CD14-positive monocyte (primary cell): Measurements from ENCODE around the gene LRRC42. TPM values are rescaled to one million over a fixed set of nuclear protein-coding genes. Genes with fewer than 3 reads are reported as not detected.

Experiments
- DNase-seq, 3 donors: peaks; one replicate each; pipeline ENCODE4 v3.0.0-alpha.2; 2011 to 2022
- H2AFZ ChIP-seq: 2 replicates; pipeline ENCODE4 v1.6.0; 2012; ENCODE audit warnings: mild to moderate bottlenecking, low read depth, low read length, inconsistent platforms; ENCODE audit not compliant: insufficient read depth, poor library complexity, severe bottlenecking
- H3K27ac ChIP-seq, 2 donors: 1 replicate in 1 of 2; 2 replicates in 1 of 2; pipeline ENCODE4 v1.5.1; 2012 to 2013; ENCODE audit warnings: low read length in 2 of 2, control low read depth in 1 of 2, inconsistent platforms in 1 of 2, low read depth in 1 of 2, mild to moderate bottlenecking in 1 of 2
- H3K27me3 ChIP-seq, 2 donors: one replicate each; pipeline versions ENCODE4 v1.6.0 to v1.6.1; 2011 to 2013; ENCODE audit warnings: low read length in 2 of 2; ENCODE audit not compliant: control insufficient read depth in 2 of 2, insufficient read depth in 2 of 2
- H3K36me3 ChIP-seq, 2 donors: replicated peaks in 1 of 2; 1 replicate in 1 of 2; 2 replicates in 1 of 2; pipeline versions ENCODE4 v1.5.1 to v1.6.1; 2012 to 2013; ENCODE audit warnings: low read length in 2 of 2, control low read depth in 1 of 2, inconsistent platforms in 1 of 2, mild to moderate bottlenecking in 1 of 2; ENCODE audit not compliant: insufficient read depth in 2 of 2, control insufficient read depth in 1 of 2
- H3K4me1 ChIP-seq, 2 donors: 1 replicate in 1 of 2; 2 replicates in 1 of 2; pipeline versions ENCODE4 v1.5.1 to v1.6.1; 2012 to 2013; ENCODE audit warnings: low read length in 2 of 2, control low read depth in 1 of 2, inconsistent platforms in 1 of 2, mild to moderate bottlenecking in 1 of 2, moderate library complexity in 1 of 2; ENCODE audit not compliant: insufficient read depth in 2 of 2, control insufficient read depth in 1 of 2
- H3K4me2 ChIP-seq: replicated peaks from 2 replicates; pipeline ENCODE3; 2012; ENCODE audit warnings: low read length, moderate library complexity, mild to moderate bottlenecking; ENCODE audit not compliant: poor library complexity, severe bottlenecking; ENCODE audit errors: extremely low read depth
- H3K4me3 ChIP-seq, 3 experiments: fragments of 200-600 bp in 1 of 3; sonication (generic) in 1 of 3; replicated peaks in 1 of 3; 1 replicate in 2 of 3; 2 replicates in 1 of 3; pipeline ENCODE4 v1.5.1; 2011 to 2013; ENCODE audit warnings: low read length in 3 of 3, mild to moderate bottlenecking in 3 of 3, control low read depth in 2 of 3, low read depth in 2 of 3, inconsistent platforms in 1 of 3, moderate library complexity in 1 of 3
- H3K79me2 ChIP-seq: 2 replicates; pipeline ENCODE4 v1.6.0; 2012; ENCODE audit warnings: mild to moderate bottlenecking, control low read depth, inconsistent platforms, low read length, moderate library complexity; ENCODE audit not compliant: insufficient read depth
- H3K9ac ChIP-seq: 2 replicates; pipeline ENCODE4 v1.6.0; 2017; ENCODE audit warnings: low read length, mild to moderate bottlenecking; ENCODE audit not compliant: insufficient read depth, poor library complexity, severe bottlenecking
- H3K9me3 ChIP-seq, 2 donors: replicated peaks in 1 of 2; 1 replicate in 1 of 2; 2 replicates in 1 of 2; pipeline versions ENCODE4 v1.5.1 to v1.6.1; 2012 to 2013; ENCODE audit warnings: low read length in 2 of 2, control low read depth in 1 of 2; ENCODE audit not compliant: control insufficient read depth in 1 of 2, insufficient read depth in 1 of 2
- H4K20me1 ChIP-seq: 2 replicates; pipeline ENCODE4 v1.6.0; 2012; ENCODE audit warnings: mild to moderate bottlenecking, low read length, control low read depth, moderate library complexity; ENCODE audit not compliant: insufficient read depth
- H3K27ac Mint-ChIP-seq, 7 donors: one replicate each; pipeline ENCODE4 v1.8.0; 2020; ENCODE audit warnings: mild to moderate bottlenecking in 7 of 7, mixed read lengths in 7 of 7, moderate library complexity in 6 of 7, inconsistent platforms in 2 of 7
- H3K27me3 Mint-ChIP-seq, 3 donors: one replicate each; pipeline ENCODE4 v1.8.0; 2021 to 2022; ENCODE audit warnings: low read depth in 3 of 3, mild to moderate bottlenecking in 3 of 3, mixed read lengths in 3 of 3, moderate library complexity in 3 of 3, inconsistent platforms in 1 of 3
- H3K36me3 Mint-ChIP-seq, 2 donors: one replicate each; pipeline ENCODE4 v1.8.0; 2020; ENCODE audit warnings: mixed read lengths in 2 of 2, inconsistent platforms in 1 of 2, mild to moderate bottlenecking in 1 of 2
- H3K4me1 Mint-ChIP-seq: one replicate; pipeline ENCODE4 v1.8.0; 2020; ENCODE audit warnings: mild to moderate bottlenecking, mixed read lengths
- H3K4me3 Mint-ChIP-seq, 2 donors: one replicate each; pipeline ENCODE4 v1.8.0; 2020; ENCODE audit warnings: mild to moderate bottlenecking in 2 of 2, mixed read lengths in 2 of 2, moderate library complexity in 1 of 2
- H3K9me3 Mint-ChIP-seq, 7 donors: one replicate each; pipeline ENCODE4 v1.8.0; 2020 to 2022; ENCODE audit warnings: mixed read lengths in 7 of 7, mild to moderate bottlenecking in 6 of 7, moderate library complexity in 6 of 7, inconsistent platforms in 2 of 7
- WGBS: methylation state at CpG from one replicate; pipeline ENCODE4 v1.1.5; 2013; ENCODE audit warnings: missing lambda C conversion rate; ENCODE audit not compliant: insufficient coverage; 5-methylcytosine and 5-hydroxymethylcytosine counted together
- intact Hi-C, 2 donors: fragments of 100-400 bp; cut with micrococcal nuclease; formaldehyde crosslinking; loops; one replicate each; pipeline versions ENCODE4 v1.15.0 to v1.15.1; 2023
- polyA plus RNA-seq, 3 donors: library from polyadenylated mRNA; depleted of rRNA in 1 of 3; unstranded in 2 of 3; stranded (reverse) in 1 of 3; fragments of 300-500 nt in 2 of 3; fragments of >200 nt in 1 of 3; fragmentation: Illumina TruSeq in 2 of 3; gene quantifications; 1 replicate in 2 of 3; 2 replicates in 1 of 3; pipeline ENCODE4 v1.2.3, GENCODE V29; 2012 to 2021
- TF ChIP-seq, protein P1 (sequence below): fragments of 200-600 bp; IDR thresholded peaks from one replicate; pipeline ENCODE4 v1.8.0; 2022; ENCODE audit warnings: antibody characterized with exemption, mild to moderate bottlenecking

Gene LRRC42
- polyA plus RNA-seq, 3 donors = 5.6 to 7.3 (median 7.3) TPM

GRCh38 chr1:53934170-53934765 lies 11.9 kb upstream of the LRRC42 start:
- Mint-ChIP-seq H3K4me3 (no peak overlapping the region), H3K36me3 (peaks cover 40 to 75% of the 10 kb centered on the region in 2 donors), H3K27ac (no peak overlapping the region), H3K9me3 (peaks cover 11 to 29% (median 18%) of the 10 kb centered on the region in 7 donors), H3K27me3 (no peaks in the 10 kb centered on the region), H3K4me1 (no peaks in the 10 kb centered on the region)
- peaks cover 19 to 20% of the 10 kb centered on the region in 2 donors for H3K9me3 ChIP-seq
- H3K4me2 ChIP-seq = no peak overlapping the region
- H3K79me2 ChIP-seq = no peaks in the 10 kb centered on the region
- no peak overlapping the region for H3K4me3 ChIP-seq
- H3K36me3 ChIP-seq = peaks cover 8 to 71% of the 10 kb centered on the region in 2 donors
- H4K20me1 ChIP-seq = no peaks in the 10 kb centered on the region
- WGBS = no CpG with 5 or more reads among the region's 1 CpG
- H3K4me1 ChIP-seq = no peaks in the 10 kb centered on the region
- DNase-seq = no peak
- intact Hi-C loops = no loop called here
- H3K9ac ChIP-seq = no peak overlapping the region
- H3K27me3 ChIP-seq = no peaks in the 10 kb centered on the region
- no peak overlapping the region for H2AFZ ChIP-seq
- TF ChIP-seq, protein P1, sequence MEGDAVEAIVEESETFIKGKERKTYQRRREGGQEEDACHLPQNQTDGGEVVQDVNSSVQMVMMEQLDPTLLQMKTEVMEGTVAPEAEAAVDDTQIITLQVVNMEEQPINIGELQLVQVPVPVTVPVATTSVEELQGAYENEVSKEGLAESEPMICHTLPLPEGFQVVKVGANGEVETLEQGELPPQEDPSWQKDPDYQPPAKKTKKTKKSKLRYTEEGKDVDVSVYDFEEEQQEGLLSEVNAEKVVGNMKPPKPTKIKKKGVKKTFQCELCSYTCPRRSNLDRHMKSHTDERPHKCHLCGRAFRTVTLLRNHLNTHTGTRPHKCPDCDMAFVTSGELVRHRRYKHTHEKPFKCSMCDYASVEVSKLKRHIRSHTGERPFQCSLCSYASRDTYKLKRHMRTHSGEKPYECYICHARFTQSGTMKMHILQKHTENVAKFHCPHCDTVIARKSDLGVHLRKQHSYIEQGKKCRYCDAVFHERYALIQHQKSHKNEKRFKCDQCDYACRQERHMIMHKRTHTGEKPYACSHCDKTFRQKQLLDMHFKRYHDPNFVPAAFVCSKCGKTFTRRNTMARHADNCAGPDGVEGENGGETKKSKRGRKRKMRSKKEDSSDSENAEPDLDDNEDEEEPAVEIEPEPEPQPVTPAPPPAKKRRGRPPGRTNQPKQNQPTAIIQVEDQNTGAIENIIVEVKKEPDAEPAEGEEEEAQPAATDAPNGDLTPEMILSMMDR = no peak
- H3K27ac ChIP-seq = no peak overlapping the region

DNA sequence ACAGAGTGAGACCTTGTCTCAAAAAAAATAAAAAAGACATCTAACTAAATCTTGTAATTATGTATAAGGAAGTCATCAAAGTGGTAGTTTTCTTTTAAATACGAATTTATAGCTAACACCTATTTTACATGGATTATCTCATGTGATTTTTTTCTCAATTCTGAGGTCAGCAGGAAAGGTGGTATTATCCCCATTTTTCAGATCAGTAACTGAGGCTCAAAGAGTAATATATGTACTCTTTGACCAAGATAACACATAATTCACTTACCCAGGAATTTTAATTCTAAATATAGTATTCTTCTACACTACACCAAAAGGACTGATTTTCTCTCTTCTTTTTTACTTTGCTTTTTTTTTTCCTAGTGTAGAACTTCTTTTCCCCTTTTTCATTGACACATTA lies 9.7 kb upstream of the LRRC42 start:
- Mint-ChIP-seq H3K27me3 (no peaks in the 10 kb centered on the region), H3K27ac (no peak overlapping the region), H3K4me1 (no peaks in the 10 kb centered on the region), H3K4me3 (no peak overlapping the region), H3K9me3 (peaks cover 11 to 29% (median 18%) of the 10 kb centered on the region in 7 donors), H3K36me3 (peaks cover 30 to 67% of the 10 kb centered on the region in 2 donors)
- Histone ChIP-seq H3K9ac (no peak overlapping the region), H3K36me3 (peaks cover 4 to 59% of the 10 kb centered on the region in 2 donors), H3K27ac (no peak overlapping the region), H3K4me1 (no peaks in the 10 kb centered on the region), H4K20me1 (no peaks in the 10 kb centered on the region), H2AFZ (no peak overlapping the region), H3K4me3 (no peak overlapping the region), H3K27me3 (no peaks in the 10 kb centered on the region), H3K9me3 (peaks cover 19 to 20% of the 10 kb centered on the region in 2 donors), H3K79me2 (no peaks in the 10 kb centered on the region), H3K4me2 (no peak overlapping the region)
- TF ChIP-seq, protein P1 = no peak
- intact Hi-C loops = no loop called here
- no peak for DNase-seq
- no CpG with 5 or more reads among the region's 1 CpG for WGBS
